Ovary (tissue), 3 donors: Measurements from ENCODE around the gene ATP10D.

Experiments used
- POLR2A ChIP-seq: fragments of 450-650 bp; IDR thresholded peaks from one replicate; pipeline ENCODE4 v1.6.1; 2017; ENCODE audit warnings: antibody characterized with exemption, mild to moderate bottlenecking, moderate library complexity
- TF ChIP-seq, protein P1 (sequence below), 3 donors: fragments of 450-650 bp in 2 of 3; fragments of 200-600 bp in 1 of 3; IDR thresholded peaks; one replicate each; pipeline versions ENCODE4 v1.5.1 to v1.8.0; 2016 to 2022; ENCODE audit warnings: antibody characterized with exemption in 3 of 3, mild to moderate bottlenecking in 1 of 3
- donor health status: DM: no; HTN: no; CAD: no.

DNA sequence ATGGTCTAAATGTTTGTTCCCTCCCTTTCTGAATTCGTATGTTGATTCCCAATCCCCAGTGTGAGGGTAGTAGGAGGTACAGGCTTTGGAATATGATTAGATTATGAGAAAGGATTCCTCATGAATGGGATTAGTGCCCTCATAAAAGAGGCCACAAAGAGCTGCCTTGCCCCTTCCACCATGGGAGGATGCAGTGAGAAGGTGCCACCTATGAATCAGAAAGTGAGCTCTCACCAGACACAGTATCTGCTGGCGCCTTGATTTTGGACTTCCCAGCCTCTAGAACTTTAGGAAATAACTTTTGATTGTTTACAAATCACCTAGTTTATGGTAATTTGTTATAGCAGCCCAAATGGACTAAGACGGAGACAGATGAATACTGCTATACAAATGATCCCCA, 3.6 kb downstream of the ATP10D start:
- TF ChIP-seq, protein P1, sequence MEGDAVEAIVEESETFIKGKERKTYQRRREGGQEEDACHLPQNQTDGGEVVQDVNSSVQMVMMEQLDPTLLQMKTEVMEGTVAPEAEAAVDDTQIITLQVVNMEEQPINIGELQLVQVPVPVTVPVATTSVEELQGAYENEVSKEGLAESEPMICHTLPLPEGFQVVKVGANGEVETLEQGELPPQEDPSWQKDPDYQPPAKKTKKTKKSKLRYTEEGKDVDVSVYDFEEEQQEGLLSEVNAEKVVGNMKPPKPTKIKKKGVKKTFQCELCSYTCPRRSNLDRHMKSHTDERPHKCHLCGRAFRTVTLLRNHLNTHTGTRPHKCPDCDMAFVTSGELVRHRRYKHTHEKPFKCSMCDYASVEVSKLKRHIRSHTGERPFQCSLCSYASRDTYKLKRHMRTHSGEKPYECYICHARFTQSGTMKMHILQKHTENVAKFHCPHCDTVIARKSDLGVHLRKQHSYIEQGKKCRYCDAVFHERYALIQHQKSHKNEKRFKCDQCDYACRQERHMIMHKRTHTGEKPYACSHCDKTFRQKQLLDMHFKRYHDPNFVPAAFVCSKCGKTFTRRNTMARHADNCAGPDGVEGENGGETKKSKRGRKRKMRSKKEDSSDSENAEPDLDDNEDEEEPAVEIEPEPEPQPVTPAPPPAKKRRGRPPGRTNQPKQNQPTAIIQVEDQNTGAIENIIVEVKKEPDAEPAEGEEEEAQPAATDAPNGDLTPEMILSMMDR (IDR thresholded peaks at IDR 0.05), result no peak
- no peak for TF ChIP-seq POLR2A
